ENCODE measurements around the gene SERPINB7. TPM values are rescaled to one million over a fixed set of nuclear protein-coding genes. Genes with fewer than 3 reads are reported as not detected.
A peak's percentile ranks its signal among the peaks of the same experiment; 100 is the strongest.

The SERPINB7 gene, protein sequence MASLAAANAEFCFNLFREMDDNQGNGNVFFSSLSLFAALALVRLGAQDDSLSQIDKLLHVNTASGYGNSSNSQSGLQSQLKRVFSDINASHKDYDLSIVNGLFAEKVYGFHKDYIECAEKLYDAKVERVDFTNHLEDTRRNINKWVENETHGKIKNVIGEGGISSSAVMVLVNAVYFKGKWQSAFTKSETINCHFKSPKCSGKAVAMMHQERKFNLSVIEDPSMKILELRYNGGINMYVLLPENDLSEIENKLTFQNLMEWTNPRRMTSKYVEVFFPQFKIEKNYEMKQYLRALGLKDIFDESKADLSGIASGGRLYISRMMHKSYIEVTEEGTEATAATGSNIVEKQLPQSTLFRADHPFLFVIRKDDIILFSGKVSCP
- total RNA-seq (1.4 TPM), polyA plus RNA-seq (28.9 TPM)
- long read RNA-seq, donor 1, result 0 reads
- long read RNA-seq, donor 2, partial matches to known transcripts, result 0 of 1 reads
- long read RNA-seq, donor 2, other reads (novel, unspliced or antisense), result 0 of 1 reads
- long read RNA-seq, donor 3, result 0 reads
- long read RNA-seq, donor 4, result 0 reads
- long read RNA-seq, donor 5, result 0 reads
- long read RNA-seq, donor 6, result 0 reads
- long read RNA-seq, donor 7, result 0 reads
- long read RNA-seq, donor 8, result 0 reads
- long read RNA-seq, donor 9, result 0 reads
- long read RNA-seq, donor 10, partial matches to known transcripts, result 0 of 1 reads
- long read RNA-seq, donor 10, other reads (novel, unspliced or antisense), result 0 of 1 reads

DNA sequence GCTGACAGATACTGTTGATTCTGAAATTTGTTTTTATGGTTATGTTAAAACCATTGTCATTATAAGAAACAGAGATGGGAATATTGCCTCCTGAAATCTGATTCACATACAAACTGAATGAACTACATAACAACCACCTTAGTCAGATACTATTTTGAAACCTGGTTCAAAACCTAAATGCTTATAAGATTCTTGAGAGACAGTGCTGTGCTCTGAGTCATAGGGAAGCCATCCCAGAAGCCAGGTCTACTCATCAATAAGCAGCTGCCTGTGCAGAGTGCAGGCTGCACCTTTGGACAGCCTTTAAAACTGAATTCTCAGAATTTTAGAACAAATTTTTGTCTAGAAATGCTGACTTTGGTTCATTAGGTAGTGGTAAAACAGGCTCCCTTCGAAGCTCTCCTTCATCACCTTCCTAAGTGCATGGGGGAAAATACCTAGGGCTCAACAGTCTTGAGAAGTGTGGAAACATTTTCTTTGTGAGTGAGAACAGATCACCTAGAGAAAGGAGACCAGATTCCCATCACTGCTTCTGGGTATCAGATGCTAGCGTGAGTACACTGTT, at the start of gene SERPINB7:
TSS of gene SERPINB7 (plus strand) at position 253 of the 565 bp plus-strand sequence. CDS start 6,955 bp downstream, outside the sequence.
- Histone ChIP-seq H3K4me1 (ENCODE audit: control insufficient read depth in 2 of 2, insufficient read depth in 2 of 2, low read length in 2 of 2) (no peaks in the 10 kb centered on the region), H3K9me3 (ENCODE audit: control insufficient read depth in 2 of 2, insufficient read depth in 1 of 2, low read length in 1 of 2) (no peaks in the 10 kb centered on the region), H3K4me3 (ENCODE audit: low read length in 2 of 2) (no peak within 1 kb of the TSS), H3K36me3 (ENCODE audit: control insufficient read depth in 2 of 2, insufficient read depth in 2 of 2, low read length in 1 of 2) (no peaks in the 10 kb centered on the region), H3K27me3 (ENCODE audit: control insufficient read depth in 2 of 2, insufficient read depth in 1 of 2, low read length in 1 of 2) (no peaks in the 10 kb centered on the region), H3K27ac (ENCODE audit: low read depth in 1 of 2, low read length in 1 of 2) (no peak within 1 kb of the TSS)
- DNase-seq (ENCODE audit: low read depth in 6 of 9, low spot score in 9 of 9), result no peak
- 81% methylated on average over 2 of the region's 2 CpGs for WGBS

DNA sequence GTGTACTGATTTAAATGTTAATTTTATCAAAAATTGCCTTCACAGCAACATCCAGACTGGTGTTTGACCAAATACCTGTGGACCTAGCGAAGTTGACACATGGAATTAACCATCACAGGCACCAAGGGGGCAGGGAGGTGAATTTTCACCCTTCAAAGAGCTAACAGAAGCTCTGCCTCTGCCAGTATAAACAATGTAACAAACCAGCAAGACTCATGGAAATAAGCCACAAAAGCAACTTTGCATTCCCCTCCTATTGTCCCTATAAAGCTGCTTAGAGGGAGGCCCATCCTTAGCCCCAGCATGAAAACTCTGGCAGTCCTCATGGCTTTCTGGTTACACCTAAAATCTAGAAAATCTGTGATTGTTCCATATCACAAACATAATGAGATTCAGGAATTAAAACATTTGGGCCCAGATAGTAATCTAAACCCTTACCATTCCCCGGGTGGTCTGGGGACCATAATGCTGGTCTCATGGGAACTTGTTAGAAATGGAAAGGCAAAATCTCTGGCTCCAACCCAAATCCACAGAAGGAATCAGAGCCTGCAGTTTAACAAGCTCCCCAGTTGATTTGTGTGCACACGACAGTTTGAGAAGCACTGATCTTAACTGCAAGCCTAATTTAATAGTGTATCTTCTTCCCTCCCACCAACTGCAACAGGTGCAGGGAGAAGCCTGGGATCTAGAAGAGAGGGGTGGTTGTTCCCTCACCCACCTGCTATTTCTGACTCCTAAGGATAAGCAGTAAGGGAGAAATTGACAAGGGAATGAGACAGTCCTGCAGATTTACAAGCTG, 49.3 kb upstream of the SERPINB7 start:
- Histone ChIP-seq H3K27me3 (ENCODE audit: control insufficient read depth in 2 of 2, insufficient read depth in 1 of 2, low read length in 1 of 2) (no peaks in the 10 kb centered on the region), H3K9me3 (ENCODE audit: control insufficient read depth in 2 of 2, insufficient read depth in 1 of 2, low read length in 1 of 2) (no peaks in the 10 kb centered on the region), H3K4me1 (ENCODE audit: control insufficient read depth in 2 of 2, insufficient read depth in 2 of 2, low read length in 2 of 2) (no peaks in the 10 kb centered on the region), H3K27ac (ENCODE audit: low read depth in 1 of 2, low read length in 1 of 2) (no peak overlapping the region), H3K36me3 (ENCODE audit: control insufficient read depth in 2 of 2, insufficient read depth in 2 of 2, low read length in 1 of 2) (no peaks in the 10 kb centered on the region), H3K4me3 (ENCODE audit: low read length in 2 of 2) (no peak overlapping the region)
- whole genome bisulfite sequencing, result 54% methylated on average over 3 of the region's 3 CpGs
- DNase-seq (ENCODE audit: low read depth in 6 of 9, low spot score in 9 of 9), result peak in 1 of 9 donors; percentile 2

- no peak overlapping the region for H3K27ac ChIP-seq (ENCODE audit: low read depth in 1 of 2, low read length in 1 of 2)
- no peaks in the 10 kb centered on the region for H3K36me3 ChIP-seq (ENCODE audit: control insufficient read depth in 2 of 2, insufficient read depth in 2 of 2, low read length in 1 of 2)
- H3K4me3 ChIP-seq (ENCODE audit: low read length in 2 of 2), result no peak overlapping the region
- 89% methylated on average over 5 of the region's 5 CpGs for WGBS
- no peak for DNase-seq (ENCODE audit: low read depth in 6 of 9, low spot score in 9 of 9)
- no peaks in the 10 kb centered on the region for H3K27me3 ChIP-seq (ENCODE audit: control insufficient read depth in 2 of 2, insufficient read depth in 1 of 2, low read length in 1 of 2)
- no peaks in the 10 kb centered on the region for H3K4me1 ChIP-seq (ENCODE audit: control insufficient read depth in 2 of 2, insufficient read depth in 2 of 2, low read length in 2 of 2)
- H3K9me3 ChIP-seq (ENCODE audit: control insufficient read depth in 2 of 2, insufficient read depth in 1 of 2, low read length in 1 of 2), result no peaks in the 10 kb centered on the region
Measured at GRCh38 chr18:63730773-63731172, 44.4 kb upstream of the SERPINB7 start.

GRCh38 chr18:63731215-63731614, 44.0 kb upstream of the SERPINB7 start:
- Histone ChIP-seq H3K9me3 (ENCODE audit: control insufficient read depth in 2 of 2, insufficient read depth in 1 of 2, low read length in 1 of 2) (no peaks in the 10 kb centered on the region), H3K4me3 (ENCODE audit: low read length in 2 of 2) (no peak overlapping the region), H3K27ac (ENCODE audit: low read depth in 1 of 2, low read length in 1 of 2) (no peak overlapping the region), H3K4me1 (ENCODE audit: control insufficient read depth in 2 of 2, insufficient read depth in 2 of 2, low read length in 2 of 2) (no peaks in the 10 kb centered on the region), H3K36me3 (ENCODE audit: control insufficient read depth in 2 of 2, insufficient read depth in 2 of 2, low read length in 1 of 2) (no peaks in the 10 kb centered on the region), H3K27me3 (ENCODE audit: control insufficient read depth in 2 of 2, insufficient read depth in 1 of 2, low read length in 1 of 2) (no peaks in the 10 kb centered on the region)
- DNase-seq (ENCODE audit: low read depth in 6 of 9, low spot score in 9 of 9), result no peak
- 94% methylated on average over 3 of the region's 3 CpGs for WGBS

DNA sequence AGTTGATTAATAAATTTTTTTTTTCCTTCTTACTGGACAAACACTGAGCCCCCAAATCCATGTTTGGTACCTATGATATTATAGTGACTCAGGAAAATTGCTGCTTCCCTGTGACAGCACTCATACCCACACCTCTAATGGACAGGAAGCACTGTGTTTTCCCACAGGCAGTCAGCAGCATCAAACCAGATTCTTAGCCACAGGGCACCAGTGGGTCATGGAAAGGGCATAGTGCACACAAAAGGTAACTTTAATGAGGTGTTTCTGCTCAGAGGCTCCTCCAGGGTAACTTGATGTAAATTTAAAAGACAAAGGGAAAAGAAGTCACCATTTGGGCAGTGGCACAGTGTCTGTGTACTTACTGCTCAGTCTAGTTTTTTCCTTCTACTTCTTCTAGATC, 38.3 kb upstream of the SERPINB7 start:
- no peaks in the 10 kb centered on the region for H3K27me3 ChIP-seq (ENCODE audit: control insufficient read depth in 2 of 2, insufficient read depth in 1 of 2, low read length in 1 of 2)
- H3K9me3 ChIP-seq (ENCODE audit: control insufficient read depth in 2 of 2, insufficient read depth in 1 of 2, low read length in 1 of 2), result no peaks in the 10 kb centered on the region
- H3K27ac ChIP-seq (ENCODE audit: low read depth in 1 of 2, low read length in 1 of 2), result no peak overlapping the region
- DNase-seq (ENCODE audit: low read depth in 6 of 9, low spot score in 9 of 9), result no peak
- no peak overlapping the region for H3K4me3 ChIP-seq (ENCODE audit: low read length in 2 of 2)
- no peaks in the 10 kb centered on the region for H3K4me1 ChIP-seq (ENCODE audit: control insufficient read depth in 2 of 2, insufficient read depth in 2 of 2, low read length in 2 of 2)
- H3K36me3 ChIP-seq (ENCODE audit: control insufficient read depth in 2 of 2, insufficient read depth in 2 of 2, low read length in 1 of 2), result no peaks in the 10 kb centered on the region

GRCh38 chr18:63741769-63742168, 33.4 kb upstream of the SERPINB7 start:
- Histone ChIP-seq H3K4me1 (ENCODE audit: control insufficient read depth in 2 of 2, insufficient read depth in 2 of 2, low read length in 2 of 2) (no peaks in the 10 kb centered on the region), H3K36me3 (ENCODE audit: control insufficient read depth in 2 of 2, insufficient read depth in 2 of 2, low read length in 1 of 2) (no peaks in the 10 kb centered on the region), H3K9me3 (ENCODE audit: control insufficient read depth in 2 of 2, insufficient read depth in 1 of 2, low read length in 1 of 2) (no peaks in the 10 kb centered on the region), H3K27ac (ENCODE audit: low read depth in 1 of 2, low read length in 1 of 2) (no peak overlapping the region), H3K4me3 (ENCODE audit: low read length in 2 of 2) (no peak overlapping the region), H3K27me3 (ENCODE audit: control insufficient read depth in 2 of 2, insufficient read depth in 1 of 2, low read length in 1 of 2) (no peaks in the 10 kb centered on the region)
- DNase-seq (ENCODE audit: low read depth in 6 of 9, low spot score in 9 of 9), result no peak
- 79% methylated on average over 4 of the region's 4 CpGs for WGBS

DNA sequence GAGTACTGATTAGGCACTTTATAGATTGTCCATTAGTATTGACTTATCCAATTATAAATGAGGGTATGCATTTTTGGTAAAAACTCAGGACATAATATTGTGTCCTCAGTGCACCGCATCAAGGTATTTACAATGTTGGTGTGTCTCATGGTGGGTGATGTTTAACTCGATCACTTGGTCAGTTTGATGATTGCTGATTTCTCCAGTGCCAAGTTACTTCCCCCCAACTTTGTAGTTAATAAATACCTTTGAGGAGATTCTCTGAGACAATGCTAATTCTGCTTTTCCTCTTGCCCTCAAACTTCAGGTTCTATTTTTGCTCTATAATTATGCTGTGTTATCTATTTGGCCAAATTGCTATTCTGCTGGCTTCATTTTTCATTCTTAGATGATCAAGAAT, 28.2 kb upstream of the SERPINB7 start:
- DNase-seq (ENCODE audit: low read depth in 6 of 9, low spot score in 9 of 9), result no peak
- Histone ChIP-seq H3K27me3 (ENCODE audit: control insufficient read depth in 2 of 2, insufficient read depth in 1 of 2, low read length in 1 of 2) (no peaks in the 10 kb centered on the region), H3K9me3 (ENCODE audit: control insufficient read depth in 2 of 2, insufficient read depth in 1 of 2, low read length in 1 of 2) (no peaks in the 10 kb centered on the region), H3K4me3 (ENCODE audit: low read length in 2 of 2) (no peak overlapping the region), H3K4me1 (ENCODE audit: control insufficient read depth in 2 of 2, insufficient read depth in 2 of 2, low read length in 2 of 2) (no peaks in the 10 kb centered on the region), H3K36me3 (ENCODE audit: control insufficient read depth in 2 of 2, insufficient read depth in 2 of 2, low read length in 1 of 2) (no peaks in the 10 kb centered on the region), H3K27ac (ENCODE audit: low read depth in 1 of 2, low read length in 1 of 2) (no peak overlapping the region)
- WGBS, result 95% methylated on average over 2 of the region's 2 CpGs

DNA sequence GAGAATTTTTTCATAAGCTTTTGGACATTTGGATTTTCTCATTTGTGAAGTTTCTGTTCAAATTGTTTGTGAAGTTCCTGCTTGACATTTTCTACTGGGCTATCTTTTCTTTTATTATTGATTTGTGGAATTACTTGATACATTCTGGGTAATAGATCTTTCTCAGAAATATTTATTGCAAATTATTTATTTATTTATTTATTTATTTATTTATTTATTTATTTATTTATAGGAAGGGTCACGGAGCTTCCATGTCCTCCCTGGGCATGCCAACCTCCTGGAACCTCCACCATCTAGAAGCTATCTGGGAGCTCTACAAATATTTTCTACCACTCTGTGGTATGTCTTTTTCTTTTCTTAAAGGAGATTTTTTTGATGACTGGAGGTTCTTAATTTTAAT, 25.7 kb upstream of the SERPINB7 start:
- Histone ChIP-seq H3K4me1 (ENCODE audit: control insufficient read depth in 2 of 2, insufficient read depth in 2 of 2, low read length in 2 of 2) (no peaks in the 10 kb centered on the region), H3K27ac (ENCODE audit: low read depth in 1 of 2, low read length in 1 of 2) (no peak overlapping the region), H3K4me3 (ENCODE audit: low read length in 2 of 2) (no peak overlapping the region), H3K36me3 (ENCODE audit: control insufficient read depth in 2 of 2, insufficient read depth in 2 of 2, low read length in 1 of 2) (no peaks in the 10 kb centered on the region), H3K9me3 (ENCODE audit: control insufficient read depth in 2 of 2, insufficient read depth in 1 of 2, low read length in 1 of 2) (no peaks in the 10 kb centered on the region), H3K27me3 (ENCODE audit: control insufficient read depth in 2 of 2, insufficient read depth in 1 of 2, low read length in 1 of 2) (no peaks in the 10 kb centered on the region)
- 86% methylated on average over 1 of the region's 1 CpG for WGBS
- DNase-seq (ENCODE audit: low read depth in 6 of 9, low spot score in 9 of 9), result no peak
